ENCODE results near the gene BHLHA15.
A peak's percentile ranks its signal among the peaks of the same experiment; 100 is the strongest.

The BHLHA15 gene

GRCh38 chr7:98225913-98226614, 14.8 kb downstream of the BHLHA15 start:
- DNase-seq = no peak

DNA sequence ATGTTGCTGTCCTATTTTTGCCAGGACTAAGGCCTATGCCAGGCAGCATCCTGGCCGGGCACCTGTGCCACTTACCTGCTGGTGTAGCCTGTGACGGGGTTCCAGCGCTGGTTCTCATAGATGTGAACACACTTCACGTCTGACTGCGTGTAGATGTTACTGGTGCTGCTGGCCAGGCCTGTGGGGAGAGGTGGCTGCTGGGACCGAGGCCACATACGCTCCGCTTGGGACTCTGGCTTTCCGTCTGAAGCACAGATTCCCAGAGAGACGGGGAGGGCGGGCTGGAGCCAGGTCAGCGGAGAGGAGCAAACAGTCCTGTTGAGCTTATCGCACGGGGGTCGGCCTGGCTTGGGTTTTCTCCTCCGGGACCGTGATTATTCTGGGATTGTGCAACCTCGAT, 16.7 kb downstream of the BHLHA15 start:
- DNase-seq = no peak

- no peak for DNase-seq
Measured at GRCh38 chr7:98228801-98229200, 17.6 kb downstream of the BHLHA15 start.

- no peak for DNase-seq
Measured at GRCh38 chr7:98229441-98229840, 18.2 kb downstream of the BHLHA15 start.

DNA sequence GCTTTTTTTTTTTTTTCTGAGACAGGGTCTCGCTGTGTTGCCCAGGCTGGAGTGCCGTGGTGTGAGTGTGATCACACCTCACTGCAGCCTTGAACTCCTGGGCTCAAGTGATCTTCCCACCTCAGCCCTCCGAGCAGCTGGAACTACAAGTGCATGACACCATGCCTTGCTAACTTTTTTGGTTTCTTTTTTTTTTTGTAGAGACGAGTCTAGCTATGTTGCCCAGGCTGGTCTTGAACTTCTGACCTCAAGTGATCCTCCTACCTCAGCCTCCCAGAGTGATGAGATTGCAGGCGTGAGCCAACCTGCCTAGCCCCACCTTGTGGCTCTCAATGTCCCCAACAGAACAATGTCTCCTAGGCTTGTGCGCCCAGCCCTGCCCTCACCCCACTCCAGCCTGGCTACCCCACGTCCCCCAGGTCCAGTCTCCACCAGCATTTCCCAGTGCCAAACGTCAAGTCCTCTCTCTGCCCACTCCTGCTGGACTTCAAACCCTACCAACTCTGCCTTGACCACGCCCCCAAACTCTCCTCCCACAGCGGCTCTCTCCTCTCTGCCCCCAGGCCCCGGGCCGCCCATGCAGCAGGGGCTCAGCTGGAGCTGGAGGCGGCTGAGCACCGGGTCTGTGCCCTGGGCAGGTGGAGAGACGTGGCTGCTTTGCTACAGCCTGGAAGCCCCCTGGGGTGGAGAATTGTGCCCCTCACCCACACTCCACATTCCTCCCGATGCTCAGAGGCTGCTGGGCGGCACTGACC, 18.9 kb downstream of the BHLHA15 start:
- DNase-seq = no peak

- DNase-seq = no peak
Measured at GRCh38 chr7:98230746-98231471, 19.7 kb downstream of the BHLHA15 start.

GRCh38 chr7:98231493-98232262, 20.4 kb downstream of the BHLHA15 start:
- no peak for DNase-seq

DNA sequence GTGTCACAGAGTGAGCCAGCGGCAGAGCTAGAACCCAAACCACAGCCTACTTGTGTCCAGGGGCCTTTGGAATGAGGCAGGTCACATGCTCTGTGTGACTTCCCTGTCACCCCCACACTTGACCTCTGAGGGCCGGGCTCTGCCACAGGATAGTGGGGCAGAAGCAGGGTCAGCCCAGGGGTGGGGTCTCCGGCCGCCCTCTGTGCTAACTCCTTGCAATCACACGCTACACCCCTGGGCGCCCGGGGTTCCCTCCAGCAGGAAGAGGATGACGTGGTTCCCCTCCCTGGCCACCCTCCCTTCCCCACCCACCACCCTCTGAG, 21.0 kb downstream of the BHLHA15 start:
- no peak for DNase-seq

DNA sequence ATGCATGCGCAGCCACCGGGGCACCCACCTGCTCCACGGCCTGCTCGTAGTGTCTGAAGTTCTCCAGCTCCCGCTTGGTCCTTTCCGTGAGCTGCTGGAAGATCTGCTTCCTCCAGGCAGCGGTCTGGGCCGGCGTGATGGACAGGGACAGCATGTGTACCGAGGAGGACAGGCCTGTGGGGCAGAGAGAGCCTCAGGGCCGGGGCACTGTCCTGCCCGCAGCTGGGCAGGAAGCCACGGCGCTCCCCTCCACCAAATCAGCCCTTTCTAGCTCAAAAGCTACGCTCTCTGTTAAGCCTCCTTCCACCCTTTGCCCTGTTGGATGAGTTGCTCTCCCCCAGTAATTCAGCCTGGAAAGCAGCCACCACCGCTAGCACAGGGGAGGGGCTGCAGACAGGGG, 21.6 kb downstream of the BHLHA15 start:
- no peak for DNase-seq

DNA sequence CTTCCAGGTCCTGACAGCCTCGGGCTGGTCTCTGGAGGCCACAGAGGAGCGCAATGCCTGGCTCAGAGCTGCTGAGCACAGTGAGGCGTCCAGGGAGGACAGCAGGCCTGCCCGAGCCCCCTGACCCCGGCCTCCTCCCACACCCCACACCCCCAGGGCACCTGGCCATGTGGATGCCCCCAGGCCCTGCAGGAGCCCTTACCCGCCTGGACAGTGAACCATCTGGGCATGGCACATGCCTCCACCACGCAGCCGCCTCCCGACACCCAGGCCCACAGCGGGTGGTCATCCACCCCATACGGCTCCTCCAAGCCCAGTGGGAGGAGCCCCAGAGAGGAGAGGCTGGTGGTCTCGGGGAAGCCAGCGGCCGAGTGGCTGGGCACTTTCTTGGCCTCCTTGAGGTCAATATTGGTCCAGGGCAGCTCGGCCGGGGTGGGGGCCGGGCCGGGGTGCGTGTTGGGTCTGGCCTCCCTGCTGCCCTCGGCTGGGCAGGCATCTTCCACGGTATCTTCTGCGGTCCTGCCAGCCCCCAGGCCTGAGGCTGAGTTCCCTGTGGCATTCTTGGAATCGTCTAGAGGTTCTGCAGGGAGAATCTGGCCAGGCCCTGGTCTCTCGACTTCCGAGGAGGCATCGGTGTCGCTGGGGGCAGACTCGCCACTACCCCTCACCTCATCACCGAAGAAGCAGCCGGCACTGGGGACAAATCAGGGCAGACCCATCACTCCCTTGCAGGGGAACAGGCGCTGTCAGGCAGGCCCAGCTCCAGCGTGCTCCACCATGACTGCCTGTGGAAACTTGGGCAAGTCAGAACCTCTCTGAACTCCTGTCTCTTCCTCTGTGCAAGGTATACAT, 22.2 kb downstream of the BHLHA15 start:
- DNase-seq = no peak

GRCh38 chr7:98234429-98235147, 23.3 kb downstream of the BHLHA15 start:
- peak; percentile 19 for DNase-seq

DNA sequence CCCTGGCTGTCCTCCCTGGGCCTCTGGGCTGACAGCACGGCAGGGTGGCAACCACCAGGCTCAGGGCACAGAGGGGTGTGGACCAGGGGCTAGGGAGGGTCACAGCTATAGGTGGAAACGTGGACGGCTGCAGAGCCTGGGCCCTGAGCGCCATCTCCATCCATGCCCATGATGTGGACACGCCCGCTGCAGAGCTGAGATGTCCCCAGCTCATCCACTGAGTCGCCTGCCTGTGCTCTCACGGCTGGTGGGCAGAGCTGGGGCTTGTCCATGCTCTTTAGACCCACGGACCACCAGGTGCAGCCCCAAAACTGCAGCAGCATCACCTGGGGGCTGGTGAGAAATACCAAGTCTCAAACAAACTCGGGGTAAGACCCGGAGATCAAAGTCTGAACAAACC, 24.7 kb downstream of the BHLHA15 start:
- no peak for DNase-seq

GRCh38 chr7:98236355-98237185, 25.3 kb downstream of the BHLHA15 start:
- no peak for DNase-seq

DNA sequence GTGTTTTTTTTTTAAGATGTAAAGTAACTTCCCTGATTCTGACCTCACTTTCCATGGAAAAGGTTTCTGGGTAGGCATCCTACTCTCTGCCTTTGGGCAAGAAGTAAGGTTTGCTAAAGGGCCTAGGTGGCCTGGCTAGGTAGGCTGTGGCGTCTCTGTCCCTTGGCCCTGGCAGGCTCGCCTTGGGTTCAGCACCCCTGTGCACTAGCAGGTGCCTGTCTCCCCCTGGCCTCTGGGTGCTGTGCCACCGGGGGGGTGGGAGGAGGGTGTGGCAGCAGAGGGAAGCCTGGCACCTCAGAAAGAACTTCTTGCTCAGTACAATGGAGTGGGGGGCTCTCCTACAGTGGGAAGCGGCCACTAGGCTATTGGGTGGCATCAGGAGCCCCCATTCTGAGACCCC, 26.8 kb downstream of the BHLHA15 start:
- DNase-seq = no peak

GRCh38 chr7:98238976-98239375, 27.7 kb downstream of the BHLHA15 start:
- peak; percentile 74 for DNase-seq

- DNase-seq = peak; percentile 35
Measured at GRCh38 chr7:98240961-98241673, 29.9 kb downstream of the BHLHA15 start.

GRCh38 chr7:98241674-98242241, 30.5 kb downstream of the BHLHA15 start:
- no peak for DNase-seq

DNA sequence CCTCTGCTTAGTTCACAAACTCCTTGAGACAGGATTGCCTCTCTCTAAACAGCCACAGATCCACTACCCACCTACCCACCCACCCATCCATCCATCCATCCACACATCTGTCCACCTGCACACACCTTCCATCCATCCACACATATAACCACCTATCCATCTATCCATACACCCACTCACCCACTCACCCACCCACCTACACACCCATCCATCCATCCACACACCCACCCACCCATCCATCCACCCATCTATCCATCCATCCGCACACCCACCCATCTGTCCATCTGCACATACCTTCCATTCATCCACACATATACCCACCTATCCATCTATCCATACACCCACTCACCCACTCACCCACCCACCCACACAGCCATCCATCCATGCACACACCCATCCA, 31.1 kb downstream of the BHLHA15 start:
- DNase-seq = no peak

DNA sequence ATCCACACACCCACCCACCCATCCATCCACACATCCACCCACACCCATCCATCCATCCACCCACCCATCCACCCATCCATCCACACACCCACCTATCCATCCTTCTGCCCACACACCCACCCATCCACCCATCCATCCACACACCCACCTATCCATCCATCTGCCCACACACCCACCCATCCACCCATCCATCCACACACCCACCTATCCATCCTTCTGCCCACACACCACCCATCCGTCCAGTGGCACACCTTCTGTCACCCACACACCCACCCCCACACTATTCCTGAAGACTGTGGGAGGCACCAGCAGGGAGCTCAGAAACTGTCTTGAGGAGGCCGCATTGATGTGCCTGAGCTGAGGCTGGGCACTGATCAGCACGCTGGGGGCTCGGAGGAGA, 31.7 kb downstream of the BHLHA15 start:
- no peak for DNase-seq

Measured in fibroblast of skin of back (primary cell).